Loucy (cell line): ENCODE data around the gene CPEB1.
"Not testable (repeated sequence)": the region's sequence is repeated elsewhere in the genome, so short reads cannot be mapped to it uniquely, and the experiment has no call there.

Experiments
- CTCF ChIP-seq: fragments of 200-600 bp; sonication (generic); conservative IDR thresholded peaks from 2 replicates; pipeline ENCODE4 v1.5.1; 2014; ENCODE audit warnings: mild to moderate bottlenecking, antibody characterized with exemption, low read length
- EZH2phosphoT487 ChIP-seq: fragments of 200-600 bp; IDR thresholded peaks from 2 replicates; pipeline ENCODE4 v1.6.1; 2018; ENCODE audit warnings: antibody characterized with exemption, mild to moderate bottlenecking, moderate library complexity, borderline replicate concordance

DNA sequence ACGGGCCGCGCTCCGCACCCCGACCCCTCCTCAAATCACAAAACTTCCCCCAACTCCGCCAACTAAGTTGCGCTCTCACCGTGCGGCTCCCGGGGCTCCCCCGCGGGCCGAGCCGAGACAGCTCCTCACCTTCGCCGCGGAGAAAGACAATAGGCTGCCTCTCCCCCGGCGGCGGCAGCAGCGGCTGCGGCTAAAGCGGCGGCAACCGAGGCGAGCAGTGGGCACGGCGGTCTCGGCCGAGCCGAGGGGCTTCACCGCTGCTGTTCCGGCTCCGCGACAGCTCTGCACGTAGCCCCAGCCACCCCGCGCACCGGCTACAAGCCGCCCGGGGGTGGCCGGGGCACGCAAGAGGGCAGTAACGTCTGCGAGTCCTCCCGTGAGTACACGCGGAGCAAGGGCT lies 133.6 kb downstream of the CPEB1 start:
- not testable (repeated sequence) for TF ChIP-seq CTCF, EZH2phosphoT487
